HG03342 (cell line): ENCODE data around the gene MAN1A2.
"Not testable (repeated sequence)": the region's sequence is repeated elsewhere in the genome, so short reads cannot be mapped to it uniquely, and the experiment has no call there.

Experiments used
- ATAC-seq: cut with Tn5 transposase; IDR thresholded peaks from one replicate; pipeline ENCODE4 v1.9.1; 2021; ENCODE audit warnings: mild to moderate bottlenecking, moderate library complexity; ENCODE audit not compliant: unreplicated experiment

The MAN1A2 gene

DNA sequence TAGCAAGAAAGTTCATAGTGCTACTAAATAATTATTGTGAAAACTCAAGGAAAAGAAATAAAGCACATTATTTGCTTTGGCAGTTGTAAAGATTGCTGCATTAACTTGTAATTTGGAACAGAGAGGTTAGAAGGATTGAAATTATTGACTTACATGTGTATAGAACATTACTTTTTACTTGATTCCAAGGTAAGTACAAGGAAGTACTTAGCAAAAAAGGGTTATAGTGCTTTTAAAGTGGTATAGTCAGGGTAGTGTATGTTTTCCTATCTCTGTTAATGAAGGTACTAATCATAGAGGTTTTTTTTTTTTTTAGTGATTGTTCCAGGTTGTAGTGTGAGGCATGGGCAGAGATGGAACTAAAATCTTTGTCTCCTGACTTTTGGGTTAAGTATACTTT, 29.4 kb downstream of the MAN1A2 start:
- ATAC-seq: no peak

DNA sequence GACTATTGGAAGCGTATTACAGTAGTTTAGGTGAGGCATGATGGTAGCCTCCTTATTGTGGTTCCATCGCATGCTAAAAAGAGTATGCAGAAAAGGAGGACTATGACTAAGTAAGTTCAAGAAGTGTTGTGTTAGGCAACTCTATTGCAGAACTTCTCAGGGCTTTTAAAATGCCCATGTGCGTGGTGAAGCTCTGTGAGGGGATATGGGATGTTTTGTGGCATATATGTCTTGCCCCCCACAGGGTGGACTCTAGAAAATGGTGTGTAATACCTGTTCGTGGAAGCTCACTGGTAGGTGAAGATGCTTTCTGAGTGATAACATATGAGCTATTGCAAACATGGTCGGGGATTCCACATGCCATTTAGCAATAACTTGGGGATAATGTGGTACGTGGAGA, 31.7 kb downstream of the MAN1A2 start:
- ATAC-seq: no peak

DNA sequence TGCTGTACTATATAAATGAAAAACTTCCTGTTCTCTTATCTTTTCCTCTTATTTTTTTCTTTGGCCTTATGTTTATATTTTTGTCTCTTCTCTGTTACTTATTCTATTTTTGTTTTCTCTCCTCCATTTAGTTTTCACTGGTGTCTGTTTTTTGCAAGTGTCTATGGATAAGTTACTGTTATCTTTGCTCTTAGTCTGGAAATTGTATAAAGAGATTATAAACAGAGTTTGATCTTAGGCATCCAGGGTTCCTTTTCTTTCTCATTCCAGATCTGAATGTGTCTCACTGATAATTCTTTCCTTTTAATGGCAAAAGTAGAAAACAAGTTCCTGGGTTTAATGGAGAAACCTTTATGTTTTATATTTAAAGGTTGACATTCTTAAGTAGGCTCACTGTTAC, 34.5 kb downstream of the MAN1A2 start:
- no peak for ATAC-seq

DNA sequence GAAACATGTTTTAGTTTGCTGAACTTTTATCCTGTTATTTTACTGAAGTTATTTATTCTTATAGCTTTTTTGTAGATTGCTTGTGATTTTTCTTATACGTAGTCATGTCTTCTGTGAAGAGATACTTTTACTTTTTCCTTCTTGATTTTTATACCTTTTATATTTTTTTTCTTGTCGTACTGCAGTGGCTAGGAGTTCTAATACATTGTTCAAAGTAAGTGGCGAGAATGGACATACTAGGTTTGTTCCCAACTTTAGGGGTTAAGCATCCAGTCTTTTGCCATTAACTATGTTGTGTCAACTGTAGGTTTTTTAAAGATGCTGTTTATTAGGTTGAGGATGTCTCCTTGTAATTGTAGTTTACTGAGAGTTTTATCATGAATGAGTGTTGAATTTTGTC, 36.3 kb downstream of the MAN1A2 start:
- no peak for ATAC-seq

DNA sequence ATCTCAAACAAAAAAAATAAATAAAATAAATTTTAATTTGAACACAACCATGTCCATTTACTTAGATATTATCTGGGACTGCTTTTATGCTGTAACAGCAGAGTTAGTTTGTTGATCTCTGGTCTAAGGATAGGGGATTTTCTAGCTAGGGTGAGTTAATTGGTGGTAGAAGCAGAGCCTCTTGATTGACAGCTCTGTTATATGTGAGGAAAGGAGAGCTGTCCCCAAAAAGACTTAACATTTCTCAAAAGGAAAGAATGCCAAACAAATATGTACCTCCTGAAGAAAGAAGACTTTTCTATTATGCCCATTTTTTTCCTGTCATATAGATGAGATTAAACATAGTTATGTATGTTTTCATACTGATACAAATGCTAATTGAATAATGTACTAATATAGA, 37.8 kb downstream of the MAN1A2 start:
- no peak for ATAC-seq

DNA sequence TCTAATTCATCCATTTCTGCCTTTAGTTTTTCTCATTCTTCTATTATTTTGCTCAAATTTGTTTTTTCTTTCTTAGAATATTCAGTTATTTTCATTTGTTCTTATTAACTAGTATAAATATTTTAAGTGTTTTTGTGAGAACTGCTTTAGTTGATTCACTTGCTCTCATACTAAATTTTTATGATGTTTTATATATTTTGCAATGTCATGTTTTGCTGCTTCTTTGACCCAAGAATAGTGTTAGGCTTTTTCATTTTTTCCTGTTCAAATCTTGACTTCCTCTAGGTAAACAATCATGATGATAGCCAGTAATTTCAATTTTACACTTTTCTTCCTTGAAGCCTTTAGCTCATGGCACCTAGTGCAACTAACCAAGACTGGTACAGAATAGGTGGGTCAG, 45.2 kb downstream of the MAN1A2 start:
- no peak for ATAC-seq

DNA sequence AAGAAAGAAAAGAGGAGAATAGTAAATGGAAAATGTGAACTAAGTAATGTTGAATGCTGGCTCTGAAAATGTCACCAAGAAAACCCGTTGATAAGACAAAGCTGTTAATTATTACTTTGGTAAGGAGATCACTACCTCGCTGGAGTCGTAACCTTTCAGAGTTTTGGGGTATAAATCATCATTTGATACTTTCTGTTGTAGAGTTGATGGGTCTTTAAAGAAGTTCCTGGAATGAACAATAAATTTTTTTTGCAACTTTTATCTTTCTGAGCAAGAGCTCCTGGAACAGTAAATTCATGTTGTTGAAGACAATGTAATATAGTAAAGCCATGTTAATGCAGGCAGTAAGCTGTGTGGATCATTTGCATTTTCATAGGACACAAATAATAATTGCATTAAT, 46.2 kb downstream of the MAN1A2 start:
- ATAC-seq: no peak

DNA sequence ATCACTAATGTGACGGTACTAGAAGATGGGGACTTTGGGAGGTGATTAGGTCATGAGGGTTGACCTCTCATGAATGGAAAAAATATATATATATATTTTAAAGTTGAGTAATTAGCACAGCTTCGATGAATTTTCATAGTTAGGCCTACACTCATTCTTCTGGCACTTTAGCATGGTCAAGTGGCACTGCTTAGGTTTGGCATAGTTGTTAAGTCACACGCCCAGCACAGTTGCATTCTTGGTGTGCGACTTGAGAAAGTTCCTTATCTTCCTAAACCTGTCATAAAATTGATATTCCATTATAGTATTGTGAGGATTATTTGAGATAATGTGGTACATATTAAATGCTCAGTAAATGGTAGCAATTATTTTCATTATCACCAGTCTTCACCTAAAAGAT, 47.7 kb downstream of the MAN1A2 start:
- ATAC-seq: no peak

DNA sequence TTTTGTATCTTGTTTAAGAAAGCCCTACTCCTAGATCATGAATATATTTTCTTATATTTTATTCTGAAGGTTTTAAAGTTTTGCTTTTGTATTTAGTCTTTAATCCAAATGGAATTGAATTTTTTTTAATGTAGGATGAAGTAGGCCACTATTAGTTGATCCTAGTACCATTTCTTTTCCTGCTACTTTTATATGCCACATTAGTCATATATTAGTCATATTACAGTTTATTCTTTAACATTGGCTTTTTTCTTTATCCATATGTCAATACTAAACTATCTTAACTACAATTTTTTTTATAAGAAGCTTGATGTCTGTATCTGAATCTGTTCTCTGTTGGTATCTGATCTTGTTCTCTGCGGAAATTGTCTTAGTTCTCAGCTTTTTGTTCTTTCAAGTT, 48.8 kb downstream of the MAN1A2 start:
- ATAC-seq: no peak

DNA sequence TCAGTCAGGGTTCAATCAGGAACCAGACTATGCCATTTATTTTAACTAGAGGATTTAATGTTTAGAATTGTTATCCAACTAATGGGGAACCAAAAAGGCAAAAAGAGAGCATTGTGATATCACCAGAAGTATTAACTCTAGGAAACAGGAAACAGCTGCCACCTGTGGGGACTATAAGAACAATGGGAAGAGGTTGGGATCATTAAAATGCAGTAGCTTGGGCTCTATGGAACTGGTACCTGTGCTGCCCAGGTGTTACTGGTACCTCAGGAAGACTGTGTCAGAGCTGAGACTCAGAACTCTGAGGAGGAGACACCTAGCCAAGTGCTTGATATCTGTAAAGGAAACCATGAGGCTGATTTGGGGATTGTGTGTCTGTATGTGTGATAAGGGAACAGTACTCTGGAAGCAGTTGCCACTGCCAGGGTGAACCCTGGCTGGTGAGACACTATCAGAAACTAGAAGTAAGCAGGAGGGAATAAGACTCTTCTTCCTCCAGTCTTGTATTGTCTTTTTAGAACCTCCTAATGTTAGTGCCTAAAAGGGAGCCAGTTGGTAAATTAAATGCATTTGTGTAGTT, 49.4 kb downstream of the MAN1A2 start:
- no peak for ATAC-seq

DNA sequence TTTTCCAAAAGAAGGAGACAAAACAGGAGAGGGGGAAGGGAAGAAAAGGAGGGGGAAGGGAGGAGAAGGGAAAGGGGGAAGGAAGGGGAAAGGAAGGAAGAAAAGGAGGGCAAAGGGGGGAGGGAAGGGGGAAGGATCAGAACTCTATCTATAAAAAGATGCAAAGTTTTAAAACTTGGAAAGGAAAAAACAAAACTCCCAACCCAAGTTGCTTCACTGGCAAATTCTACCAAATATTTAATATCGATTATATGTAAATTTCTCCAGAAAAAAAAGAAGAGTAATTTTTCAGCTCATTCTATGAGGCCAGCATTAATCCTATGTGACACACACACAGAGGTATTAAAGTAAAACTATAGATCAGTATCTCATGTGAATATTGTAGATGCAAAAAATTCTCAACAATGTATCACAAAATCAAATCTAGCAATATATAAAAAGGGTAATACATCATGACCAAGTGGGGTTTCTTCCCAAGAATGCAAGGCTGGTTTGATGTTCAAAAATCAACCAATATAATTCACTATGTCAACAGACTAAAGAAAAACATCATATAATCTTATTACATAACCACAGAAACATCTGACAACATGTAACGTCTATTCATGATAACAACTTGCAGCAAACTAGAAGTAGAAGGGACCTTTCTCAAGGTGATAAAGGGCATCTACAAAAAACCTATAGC, 57.9 kb downstream of the MAN1A2 start:
- no peak for ATAC-seq

DNA sequence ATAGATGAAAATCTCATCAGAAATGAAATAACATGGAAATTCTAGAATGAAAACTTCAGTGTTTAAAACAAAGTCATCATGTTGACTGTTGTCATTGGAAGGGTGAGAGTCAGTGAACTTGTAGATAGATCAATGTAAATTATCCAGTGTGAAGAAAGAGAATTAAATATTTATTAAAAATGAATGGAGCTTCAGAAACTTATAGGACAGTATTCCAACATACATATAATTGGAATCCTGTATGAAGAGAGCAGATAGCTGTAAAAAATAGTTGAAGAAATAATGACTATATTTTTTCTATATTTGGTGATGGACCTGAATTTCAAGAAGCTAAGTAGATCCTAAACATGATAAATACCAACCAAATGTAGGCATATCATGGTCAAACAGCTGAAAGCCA, 60.0 kb downstream of the MAN1A2 start:
- ATAC-seq: no peak

DNA sequence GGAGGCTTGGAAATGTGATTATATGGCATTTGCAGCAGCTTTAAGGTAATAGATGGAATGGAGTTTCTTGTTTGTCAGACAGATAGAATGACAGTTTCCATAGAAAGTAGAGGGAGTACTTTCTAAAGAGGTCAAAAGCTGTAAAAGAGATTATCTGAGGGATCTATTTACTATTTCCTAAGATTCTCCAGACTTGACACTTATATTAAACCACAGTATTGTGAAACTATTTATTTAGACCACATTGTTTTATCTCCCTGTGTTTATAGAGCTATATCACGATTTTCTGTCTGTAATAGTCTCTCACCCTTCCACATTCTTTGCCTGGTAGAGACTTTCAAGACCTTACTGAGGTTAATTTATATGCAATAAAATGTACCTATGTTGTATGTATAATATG, 66.7 kb downstream of the MAN1A2 start:
- no peak for ATAC-seq

DNA sequence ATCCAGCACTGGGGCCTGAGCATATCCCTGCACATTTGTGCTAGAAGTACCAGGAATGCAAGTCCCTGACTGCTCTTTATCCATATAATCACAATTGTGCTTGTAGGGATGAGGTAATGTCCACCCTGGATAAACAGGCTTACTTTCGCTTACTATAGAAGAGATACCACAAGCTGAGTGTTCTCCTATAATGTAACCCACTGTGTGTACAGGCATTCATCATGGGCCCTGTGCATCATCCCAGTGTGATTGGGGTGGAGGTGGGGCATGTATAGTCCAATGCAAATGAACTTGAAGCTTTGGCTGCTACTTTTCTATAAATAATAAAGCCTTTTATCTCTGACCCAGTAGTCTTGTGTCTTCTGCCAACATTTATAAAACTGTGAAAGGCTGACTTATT, 69.3 kb downstream of the MAN1A2 start:
- ATAC-seq: no peak

DNA sequence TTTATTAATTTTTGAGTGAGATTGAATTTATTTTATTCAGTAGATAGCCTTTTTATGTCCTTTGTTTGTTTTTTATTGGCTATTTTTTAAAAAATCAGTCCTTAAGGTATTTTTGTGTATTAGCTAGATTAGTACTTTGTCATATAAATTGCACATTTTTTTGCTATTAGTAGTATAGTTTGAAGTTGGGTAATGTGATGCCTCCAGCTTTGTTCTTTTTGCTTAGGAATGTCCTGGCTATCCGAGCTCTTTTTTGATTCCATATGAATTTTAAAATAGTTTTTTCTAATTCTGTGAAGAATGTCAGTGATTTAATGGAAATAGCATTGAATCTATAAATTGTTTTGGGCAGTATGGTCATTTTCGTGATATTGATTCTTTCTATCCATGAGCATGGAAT, 80.4 kb downstream of the MAN1A2 start:
- no peak for ATAC-seq

DNA sequence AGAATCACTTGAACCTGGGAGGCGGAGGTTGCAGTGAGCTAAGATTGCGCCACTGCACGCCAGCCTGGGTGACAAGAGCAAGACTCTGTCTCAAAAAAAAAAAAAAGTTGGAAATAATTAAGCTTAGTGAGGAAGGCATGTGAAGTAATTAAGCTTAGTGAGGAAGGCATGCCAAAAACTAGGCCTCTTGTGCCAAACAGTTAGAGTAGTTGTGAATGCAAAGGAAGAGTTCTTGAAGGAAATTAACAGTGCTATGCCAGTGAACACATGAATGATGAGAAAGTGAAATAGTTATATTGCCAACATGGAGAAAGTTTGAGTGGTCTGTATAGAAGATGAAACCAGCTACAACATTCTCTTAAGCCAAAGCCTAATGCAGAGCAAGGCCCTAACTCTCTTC, 85.0 kb downstream of the MAN1A2 start:
- ATAC-seq: no peak

DNA sequence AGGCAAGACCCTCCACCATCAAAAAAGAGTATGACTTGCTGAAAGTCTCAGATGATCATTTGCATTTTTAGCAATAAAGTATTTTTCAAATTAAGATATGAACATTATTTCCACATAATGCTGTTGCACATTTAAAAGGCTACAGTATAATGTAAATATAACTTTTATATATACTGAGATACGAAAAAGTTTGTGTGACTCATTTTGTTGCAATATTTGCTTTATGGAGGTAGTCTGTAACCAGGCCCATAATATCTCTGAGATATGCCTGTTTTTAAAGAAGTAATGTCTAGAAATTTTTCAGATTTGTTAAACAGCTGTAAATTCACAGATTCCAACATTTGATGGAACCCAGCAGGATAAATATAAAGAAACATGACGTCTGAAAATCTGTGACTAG, 86.7 kb downstream of the MAN1A2 start:
- ATAC-seq: no peak

DNA sequence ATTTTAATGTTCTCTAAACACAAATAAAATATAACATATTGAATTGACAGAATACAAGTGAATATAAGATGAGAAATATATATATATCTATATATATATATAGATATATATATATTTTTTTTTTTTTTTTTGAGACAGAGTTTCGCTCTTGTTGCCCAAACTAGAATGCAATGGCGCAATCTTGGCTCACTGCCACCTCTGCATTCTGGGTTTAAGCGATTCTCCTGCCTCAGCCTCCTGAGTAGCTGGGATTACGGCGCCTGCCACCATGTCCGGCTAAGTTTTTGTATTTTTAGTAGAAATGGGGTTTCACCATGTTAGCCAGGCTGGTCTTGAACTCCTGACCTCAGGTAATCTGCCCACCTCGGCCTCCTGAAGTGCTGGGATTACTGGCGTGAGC, 91.2 kb downstream of the MAN1A2 start:
- not testable (repeated sequence) for ATAC-seq

DNA sequence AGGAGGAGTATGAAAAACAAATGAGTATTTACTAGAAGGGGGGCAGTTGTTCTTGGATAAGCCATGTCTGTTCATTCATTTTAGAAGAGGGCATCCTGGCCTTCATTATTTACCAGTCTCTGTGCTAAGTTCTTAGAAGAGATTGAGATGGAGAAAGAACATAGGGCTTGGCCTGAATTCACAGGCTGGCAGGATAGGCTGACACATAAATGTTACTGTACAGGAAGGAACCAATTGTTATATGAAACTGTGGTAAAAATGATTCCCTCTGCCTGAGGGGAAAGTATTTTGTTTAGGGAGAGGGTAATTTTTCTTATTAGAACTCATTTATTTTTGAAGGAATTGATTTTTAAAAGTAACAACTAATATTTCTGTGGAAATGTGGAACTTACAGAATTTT, 99.5 kb downstream of the MAN1A2 start:
- ATAC-seq: no peak

DNA sequence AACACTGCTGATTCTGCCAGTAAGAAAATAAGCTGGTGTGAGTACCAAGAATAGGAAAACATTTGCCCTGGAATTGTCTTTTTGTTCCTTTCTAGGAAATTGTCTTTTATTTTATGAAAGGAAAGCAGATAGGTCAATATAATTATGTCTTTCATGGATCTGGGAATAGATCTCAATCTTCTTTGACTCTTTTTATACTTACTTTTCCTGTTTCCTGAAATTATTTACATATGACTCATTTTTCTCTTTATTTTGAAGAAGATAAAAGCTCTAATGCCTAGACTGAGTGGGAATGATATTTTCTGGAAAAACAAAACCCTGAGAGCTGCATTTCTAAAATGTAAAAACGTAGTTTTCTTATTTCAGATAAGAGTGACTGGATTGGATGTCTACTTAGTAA, 100.1 kb downstream of the MAN1A2 start:
- ATAC-seq: no peak

DNA sequence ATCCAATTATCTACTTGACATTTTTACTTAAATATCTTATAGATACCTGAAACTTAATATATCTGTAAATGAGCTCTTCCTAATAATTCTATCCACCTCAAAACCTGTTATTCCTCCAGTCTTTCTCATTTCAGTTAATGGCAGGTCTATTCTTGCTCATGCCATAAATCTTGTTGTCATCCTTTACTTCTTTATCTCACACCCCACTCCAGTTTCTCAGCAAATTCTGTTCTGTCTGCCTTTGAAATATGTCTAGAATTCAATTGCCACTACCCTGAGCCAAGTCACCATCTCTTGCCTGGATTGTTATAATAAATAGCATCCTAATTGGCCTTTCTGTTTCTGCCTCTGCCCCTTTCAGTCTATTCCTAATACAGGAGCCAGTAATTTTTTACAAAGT, 105.8 kb downstream of the MAN1A2 start:
- ATAC-seq: no peak

DNA sequence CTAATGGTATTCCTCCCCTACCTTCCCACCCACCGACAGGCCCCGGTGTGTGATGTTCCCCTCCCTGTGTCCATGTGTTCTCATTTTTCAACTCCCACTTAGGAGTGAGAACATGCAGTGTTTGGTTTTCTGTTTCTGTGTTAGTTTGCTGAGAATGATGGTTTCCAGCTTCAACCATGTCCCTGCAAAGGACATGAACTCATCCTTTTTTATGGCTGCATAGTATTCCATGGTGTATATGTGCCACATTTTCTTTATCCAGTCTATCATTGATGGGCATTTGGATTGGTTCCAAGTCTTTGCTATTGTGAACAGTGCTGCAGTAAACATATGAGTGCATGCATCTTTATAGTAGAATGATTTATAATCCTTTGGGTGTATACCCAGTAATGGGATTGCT, 108.2 kb downstream of the MAN1A2 start:
- not testable (repeated sequence) for ATAC-seq

DNA sequence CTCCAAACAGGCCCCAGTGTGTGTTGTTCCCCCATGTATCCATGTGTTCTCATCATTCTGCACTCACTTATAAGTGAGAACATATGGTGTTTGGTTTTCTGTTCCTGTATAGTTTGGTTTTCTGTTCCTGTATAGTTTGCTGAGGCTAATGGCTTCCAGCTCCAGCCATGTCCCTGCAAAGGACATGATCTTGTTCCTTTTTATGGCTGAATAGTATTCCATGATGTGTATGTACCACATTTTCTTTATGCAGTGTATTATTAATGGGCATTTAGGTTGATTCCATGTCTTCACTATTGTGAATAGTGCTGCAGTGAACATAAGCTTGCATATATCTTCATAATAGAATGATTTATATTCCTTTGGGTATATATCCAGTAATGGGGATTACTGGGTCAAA, 111.8 kb downstream of the MAN1A2 start:
- no peak for ATAC-seq
